ENCODE results near the gene MELTF.

DNA sequence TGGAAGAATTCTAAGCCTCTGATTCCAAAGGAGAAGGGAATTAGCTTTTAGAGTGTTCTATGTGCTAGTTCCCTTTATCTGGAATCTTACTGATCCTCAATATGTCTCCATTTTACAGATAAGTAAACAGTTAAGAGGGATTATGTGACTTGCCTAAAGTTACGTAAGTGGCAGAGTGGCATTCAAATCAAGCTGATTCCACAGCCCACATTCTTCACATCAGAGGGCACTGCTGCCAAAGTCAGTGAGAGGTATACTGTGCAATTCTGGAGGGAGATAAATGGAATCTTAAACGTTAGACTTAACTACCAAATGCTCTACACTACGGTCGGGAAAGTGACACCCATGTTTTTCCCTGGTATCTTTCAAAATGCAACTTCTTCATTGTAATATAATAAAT is 11.0 kb upstream of the MELTF start:
- TF ChIP-seq, protein P1, sequence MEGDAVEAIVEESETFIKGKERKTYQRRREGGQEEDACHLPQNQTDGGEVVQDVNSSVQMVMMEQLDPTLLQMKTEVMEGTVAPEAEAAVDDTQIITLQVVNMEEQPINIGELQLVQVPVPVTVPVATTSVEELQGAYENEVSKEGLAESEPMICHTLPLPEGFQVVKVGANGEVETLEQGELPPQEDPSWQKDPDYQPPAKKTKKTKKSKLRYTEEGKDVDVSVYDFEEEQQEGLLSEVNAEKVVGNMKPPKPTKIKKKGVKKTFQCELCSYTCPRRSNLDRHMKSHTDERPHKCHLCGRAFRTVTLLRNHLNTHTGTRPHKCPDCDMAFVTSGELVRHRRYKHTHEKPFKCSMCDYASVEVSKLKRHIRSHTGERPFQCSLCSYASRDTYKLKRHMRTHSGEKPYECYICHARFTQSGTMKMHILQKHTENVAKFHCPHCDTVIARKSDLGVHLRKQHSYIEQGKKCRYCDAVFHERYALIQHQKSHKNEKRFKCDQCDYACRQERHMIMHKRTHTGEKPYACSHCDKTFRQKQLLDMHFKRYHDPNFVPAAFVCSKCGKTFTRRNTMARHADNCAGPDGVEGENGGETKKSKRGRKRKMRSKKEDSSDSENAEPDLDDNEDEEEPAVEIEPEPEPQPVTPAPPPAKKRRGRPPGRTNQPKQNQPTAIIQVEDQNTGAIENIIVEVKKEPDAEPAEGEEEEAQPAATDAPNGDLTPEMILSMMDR (IDR thresholded peaks at IDR 0.05): peak in 1 of 12 donors; percentile 12
- no peak for TF ChIP-seq POLR2A (IDR thresholded peaks at IDR 0.05)

All from heart left ventricle (tissue), 13 donors.